Cerebellar nuclear complex (tissue), 1 donor: Measurements from ENCODE around the gene SSBP2.

Experiments
- DNase-seq, 2 experiments: peaks; one replicate each; lab custom pipeline; 2025; lab: John Stamatoyannopoulos, UW

SSBP2 gene

DNA sequence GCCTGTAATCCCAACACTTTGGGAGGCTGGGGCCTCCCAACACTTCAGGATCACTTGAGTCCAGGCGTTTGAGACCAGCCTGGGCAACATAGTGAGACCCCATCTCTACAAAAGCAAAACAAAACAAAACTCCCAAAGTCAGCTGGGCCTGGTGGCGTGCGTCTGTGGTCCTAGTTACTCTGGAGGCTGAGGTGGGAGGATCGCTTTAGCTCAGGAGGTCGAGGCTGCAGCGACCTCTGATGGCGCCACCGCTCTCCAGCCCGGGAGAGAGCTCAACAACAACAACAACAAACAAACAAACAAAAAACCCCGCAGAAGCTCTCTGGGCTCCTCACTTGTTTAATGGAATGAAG, 357.5 kb downstream of the SSBP2 start:
- DNase-seq: no peak

DNA sequence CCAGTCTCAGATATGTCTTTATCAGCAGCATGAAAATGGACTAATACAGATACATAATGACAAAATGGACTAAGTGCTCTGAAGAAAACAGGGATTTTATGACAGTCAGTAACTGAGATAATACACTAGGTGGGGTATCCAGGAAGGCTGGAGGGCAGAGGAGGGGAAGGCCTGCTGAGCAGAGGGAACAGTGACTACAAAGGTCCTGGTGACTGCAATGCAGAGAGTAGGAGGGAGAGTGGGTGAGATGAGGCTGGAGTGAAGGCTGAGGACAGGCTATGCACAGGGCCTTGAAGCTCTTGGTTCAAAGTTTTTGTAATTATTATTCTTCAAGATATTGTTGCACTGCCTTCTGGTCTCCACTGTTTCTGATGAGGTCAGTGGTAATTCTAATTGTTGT, 361.9 kb downstream of the SSBP2 start:
- no peak for DNase-seq

DNA sequence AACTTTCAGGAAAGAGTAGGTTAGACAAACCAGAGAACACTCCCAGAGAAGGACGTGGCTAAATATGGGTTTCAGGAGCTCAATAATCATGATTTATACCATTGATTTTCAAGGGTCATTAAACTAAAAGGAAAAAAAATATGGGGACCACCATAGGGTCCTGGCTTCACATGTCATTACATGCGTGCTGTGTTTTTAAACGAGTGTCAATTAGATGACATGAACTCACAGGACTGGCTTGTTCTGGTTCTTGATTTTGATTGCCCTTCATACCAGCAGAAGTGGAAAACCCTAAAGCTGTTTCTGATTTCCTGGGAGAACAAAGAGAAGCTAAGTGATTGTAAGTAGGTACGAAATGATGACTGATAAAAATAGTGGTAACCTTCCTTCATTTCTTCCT, 362.7 kb downstream of the SSBP2 start:
- DNase-seq: no peak

DNA sequence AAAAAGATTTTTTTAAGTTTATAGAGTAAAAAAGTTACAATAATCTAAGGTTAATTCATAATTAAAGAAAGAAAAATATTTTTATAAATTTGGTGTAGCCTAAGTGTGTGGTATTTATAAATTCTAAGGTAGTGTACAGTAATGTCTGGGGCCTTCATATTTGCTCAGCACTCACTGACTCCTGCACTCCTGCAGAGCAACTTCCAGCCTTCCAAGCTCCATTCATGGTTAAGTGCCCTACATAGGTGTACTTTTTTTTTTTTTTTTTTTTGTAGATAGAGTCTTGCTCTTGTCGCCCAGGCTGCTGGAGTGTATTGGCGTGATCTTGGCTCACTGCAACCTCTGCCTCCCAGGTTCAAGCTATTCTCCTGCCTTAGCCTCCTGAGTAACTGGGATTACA, 367.0 kb downstream of the SSBP2 start:
- DNase-seq: no peak

DNA sequence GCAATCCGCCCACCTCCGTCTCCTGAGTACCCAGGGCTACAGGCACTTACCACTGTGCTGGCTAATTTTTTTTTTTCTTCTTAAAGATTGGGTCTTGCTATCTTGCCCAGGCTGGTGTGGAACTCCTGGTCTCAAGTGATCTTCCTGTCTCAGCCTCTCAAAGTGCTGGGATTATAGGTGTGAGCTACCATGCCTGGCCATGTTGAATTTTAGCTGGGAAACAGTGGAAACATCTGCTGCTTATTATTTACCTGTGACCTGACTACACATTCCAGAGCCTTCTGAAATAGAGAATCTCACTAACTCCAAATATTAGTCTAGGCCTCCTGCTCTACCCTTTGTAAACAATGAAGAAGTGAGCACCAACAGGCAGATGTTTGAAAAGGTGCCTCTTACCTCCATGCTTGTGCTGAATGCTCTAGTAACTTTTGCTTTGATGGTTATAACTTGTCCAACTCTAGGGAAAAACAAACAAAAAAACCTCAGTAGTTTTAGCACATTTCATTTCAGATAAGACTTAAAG, 379.5 kb downstream of the SSBP2 start:
- DNase-seq: no peak

DNA sequence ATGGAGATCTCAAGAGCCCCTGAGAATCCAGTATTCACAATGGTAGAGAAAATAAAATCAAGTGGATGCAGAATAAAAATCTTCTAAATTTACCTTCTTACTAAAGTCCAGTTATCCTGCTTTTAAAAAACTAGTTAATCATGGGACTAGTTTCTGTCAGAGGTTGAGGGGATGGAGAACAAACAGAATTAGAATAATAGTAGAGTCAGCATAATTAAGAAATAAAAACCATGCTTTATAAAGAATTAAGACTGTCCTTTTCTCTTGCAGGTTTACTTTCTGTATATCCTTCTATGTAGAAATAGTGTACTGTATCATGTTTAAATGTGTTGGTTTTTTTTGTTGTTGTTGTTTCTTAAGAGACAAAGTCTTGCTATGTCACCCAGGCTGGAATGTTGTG, 380.0 kb downstream of the SSBP2 start:
- DNase-seq: no peak

DNA sequence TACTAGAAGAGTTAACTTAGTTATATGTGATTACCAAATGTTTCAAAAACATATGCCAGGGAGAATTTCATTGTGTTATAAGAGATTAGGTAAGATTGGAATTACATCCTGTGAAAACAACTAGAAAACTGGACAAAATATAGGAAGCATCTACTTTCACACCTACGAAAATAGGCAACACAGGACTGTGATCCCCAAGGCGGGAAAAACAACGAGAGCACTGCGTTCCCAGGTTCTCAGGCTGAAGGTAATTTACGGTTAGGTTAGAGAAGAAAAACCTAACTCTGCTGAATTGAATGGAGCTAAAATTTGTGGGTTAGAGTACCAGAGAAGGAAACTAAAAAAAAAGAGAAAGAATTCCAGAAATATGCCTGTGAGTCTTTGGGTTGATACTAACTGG, 385.4 kb downstream of the SSBP2 start:
- DNase-seq: no peak

DNA sequence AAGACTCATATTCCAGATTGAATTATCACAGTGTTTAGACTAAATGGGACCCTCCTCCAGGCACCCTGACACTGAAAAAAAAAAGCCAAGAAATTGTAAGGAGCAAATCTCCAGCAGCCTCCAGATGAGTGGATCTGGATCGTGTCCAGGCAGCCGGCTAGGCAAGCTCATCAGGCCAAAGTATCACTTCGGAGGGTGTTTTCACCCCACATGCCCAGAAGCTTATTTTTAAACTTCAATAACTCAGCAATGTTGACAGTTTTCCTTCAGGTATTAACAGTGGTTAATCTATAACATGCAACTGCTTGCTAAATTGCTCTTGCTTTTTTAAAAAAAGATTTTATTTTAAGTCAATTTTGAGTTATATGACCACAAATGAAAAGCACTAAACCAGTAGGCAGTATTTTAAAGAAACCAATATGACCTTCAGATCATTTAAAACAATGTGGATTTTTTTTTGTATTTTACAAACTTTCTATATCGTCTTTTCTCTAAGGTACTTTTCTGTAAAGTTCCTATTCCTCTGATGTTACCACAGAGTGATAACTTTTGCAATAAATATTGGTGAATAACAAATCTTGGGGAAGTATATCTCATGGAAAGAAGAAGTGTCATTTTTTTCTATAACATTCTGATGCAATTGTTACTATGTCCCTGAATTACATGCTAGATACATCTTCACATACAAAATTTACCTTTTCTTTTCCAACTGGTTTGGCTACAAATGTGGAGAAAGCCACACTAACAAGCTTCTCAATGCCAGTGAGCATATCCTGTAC, 387.6 kb downstream of the SSBP2 start:
- no peak for DNase-seq
